H1 (cell line): Measurements from ENCODE around the gene EVI2B. TPM values are rescaled to one million over a fixed set of nuclear protein-coding genes. Genes with fewer than 3 reads are reported as not detected.

Experiments used
- CTCF ChIA-PET: fragments of 300-600 bp; sonication (Branson Sonifier 250); formaldehyde crosslinking; loops from one replicate; lab custom pipeline; 2021; ENCODE audit not compliant: partially characterized antibody; lab: Charles Lee
- POLR2A ChIA-PET: fragments of 300-600 bp; sonication (Branson Sonifier 250); formaldehyde crosslinking; loops from one replicate; lab custom pipeline; 2021; ENCODE audit warnings: inconsistent platforms; ENCODE audit not compliant: partially characterized antibody; lab: Charles Lee
- DNase-seq, 2 experiments: peaks; one replicate each; pipeline versions ENCODE4 v3.0.0 to v3.0.0-alpha.2; 2010 to 2022; ENCODE audit warnings: low spot score in 2 of 2, low read depth in 1 of 2, mixed read lengths in 1 of 2
- FAIRE-seq: peaks from 2 replicates; lab custom pipeline; 2011; peaks lifted over from hg19 to GRCh38; lab: Jason Lieb, UNC
- H2AFZ ChIP-seq: 2 replicates; pipeline ENCODE4 v1.8.1; 2012; ENCODE audit warnings: low read length, inconsistent platforms
- H2AK5ac ChIP-seq: 2 replicates; pipeline ENCODE4 v1.6.1; 2013; ENCODE audit warnings: low read depth, low read length
- H2BK120ac ChIP-seq: replicated peaks from 2 replicates; pipeline ENCODE3; 2013; ENCODE audit warnings: low read depth, low read length, inconsistent platforms
- H2BK12ac ChIP-seq: 2 replicates; pipeline ENCODE4 v1.6.1; 2013; ENCODE audit warnings: low read depth, low read length
- H2BK15ac ChIP-seq: 2 replicates; pipeline ENCODE4 v1.6.1; 2013; ENCODE audit warnings: low read length
- H2BK20ac ChIP-seq: 2 replicates; pipeline ENCODE4 v1.6.1; 2013; ENCODE audit warnings: low read length
- H2BK5ac ChIP-seq: 2 replicates; pipeline ENCODE4 v1.6.1; 2013; ENCODE audit warnings: low read depth, low read length
- H3K14ac ChIP-seq: 2 replicates; pipeline ENCODE4 v1.6.1; 2013; ENCODE audit warnings: inconsistent platforms; ENCODE audit not compliant: insufficient read length
- H3K18ac ChIP-seq: 2 replicates; pipeline ENCODE4 v1.6.1; 2013; ENCODE audit warnings: low read length; ENCODE audit errors: extremely low read depth
- H3K23ac ChIP-seq: 2 replicates; pipeline ENCODE4 v1.6.1; 2013; ENCODE audit warnings: inconsistent platforms; ENCODE audit not compliant: insufficient read length
- H3K23me2 ChIP-seq: 2 replicates; pipeline ENCODE4 v1.6.1; 2013; ENCODE audit warnings: low read depth, low read length
- H3K27ac ChIP-seq: 2 replicates; pipeline ENCODE4 v1.6.1; 2011; ENCODE audit warnings: low read depth, low read length, inconsistent platforms
- H3K27me3 ChIP-seq, 4 experiments: replicated peaks in 1 of 4; 1 replicate in 1 of 4; 2 replicates in 3 of 4; pipeline versions ENCODE4 v1.6.1 to v1.8.1; 2011 to 2013; ENCODE audit warnings: low read length in 3 of 4, mild to moderate bottlenecking in 3 of 4, inconsistent platforms in 2 of 4, mixed read lengths in 2 of 4, moderate library complexity in 1 of 4; ENCODE audit not compliant: control insufficient read depth in 3 of 4, insufficient read depth in 3 of 4; ENCODE audit errors: extremely low read depth in 1 of 4
- H3K36me3 ChIP-seq, 4 experiments: 2 replicates each; pipeline versions ENCODE4 v1.6.1 to v1.8.1; 2011 to 2013; ENCODE audit warnings: mild to moderate bottlenecking in 4 of 4, low read length in 3 of 4, moderate library complexity in 2 of 4, control low read depth in 1 of 4, inconsistent platforms in 1 of 4; ENCODE audit not compliant: insufficient read depth in 4 of 4, control insufficient read depth in 2 of 4
- H3K4ac ChIP-seq: replicated peaks from 2 replicates; pipeline ENCODE3; 2013; ENCODE audit warnings: low read length, low read depth, mixed read lengths, inconsistent platforms; ENCODE audit not compliant: insufficient read length
- H3K4me1 ChIP-seq, 4 experiments: replicated peaks in 1 of 4; 1 replicate in 1 of 4; 2 replicates in 3 of 4; pipeline versions ENCODE4 v1.6.1 to v1.8.1; 2011 to 2013; ENCODE audit warnings: low read length in 3 of 4, inconsistent platforms in 2 of 4, mixed read lengths in 1 of 4; ENCODE audit not compliant: insufficient read depth in 4 of 4, control insufficient read depth in 3 of 4
- H3K4me2 ChIP-seq, 2 experiments: 2 replicates each; pipeline versions ENCODE4 v1.6.1 to v1.8.1; 2011 to 2013; ENCODE audit warnings: low read depth in 2 of 2, low read length in 2 of 2, control low read depth in 1 of 2, inconsistent platforms in 1 of 2, mild to moderate bottlenecking in 1 of 2; ENCODE audit not compliant: insufficient read depth in 1 of 2
- H3K4me3 ChIP-seq, 4 experiments: fragments of 200-600, 300-600 bp in 1 of 4; sonication (generic), shearing (Covaris generic), sonication (Bioruptor Twin) in 1 of 4; 2 replicates each; pipeline versions ENCODE4 v1.5.1 to v1.8.1; 2011 to 2016; ENCODE audit warnings: low read length in 4 of 4, low read depth in 3 of 4, control low read depth in 2 of 4, inconsistent platforms in 2 of 4, mild to moderate bottlenecking in 2 of 4, mixed read lengths in 1 of 4, moderate library complexity in 1 of 4; ENCODE audit not compliant: insufficient read depth in 2 of 4; ENCODE audit errors: extremely low read depth in 1 of 4
- H3K56ac ChIP-seq: replicated peaks from 2 replicates; pipeline ENCODE3; 2013; ENCODE audit warnings: low read depth, mild to moderate bottlenecking, mixed read lengths, low read length, inconsistent platforms; ENCODE audit not compliant: insufficient read length
- H3K79me1 ChIP-seq: 2 replicates; pipeline ENCODE4 v1.6.1; 2013; ENCODE audit warnings: low read depth, low read length, control low read depth
- H3K79me2 ChIP-seq, 2 experiments: 2 replicates each; pipeline versions ENCODE4 v1.6.1 to v1.8.1; 2012 to 2013; ENCODE audit warnings: low read length in 2 of 2, mild to moderate bottlenecking in 2 of 2, inconsistent platforms in 1 of 2; ENCODE audit not compliant: insufficient read depth in 2 of 2, control insufficient read depth in 1 of 2
- H3K9ac ChIP-seq, 4 experiments: replicated peaks in 1 of 4; 1 replicate in 1 of 4; 2 replicates in 3 of 4; pipeline versions ENCODE4 v1.6.1 to v1.8.1; 2011 to 2013; ENCODE audit warnings: low read depth in 3 of 4, low read length in 3 of 4, control low read depth in 2 of 4, mild to moderate bottlenecking in 2 of 4, moderate library complexity in 2 of 4, inconsistent platforms in 1 of 4; ENCODE audit errors: extremely low read depth in 1 of 4
- H3K9me3 ChIP-seq, 2 experiments: 2 replicates each; pipeline versions ENCODE4 v1.6.1 to v1.8.1; 2012 to 2013; ENCODE audit warnings: mild to moderate bottlenecking in 2 of 2, moderate library complexity in 2 of 2, control low read depth in 1 of 2, inconsistent platforms in 1 of 2, low read depth in 1 of 2, low read length in 1 of 2, mixed read lengths in 1 of 2; ENCODE audit not compliant: insufficient read depth in 2 of 2
- H4K20me1 ChIP-seq, 2 experiments: replicated peaks in 1 of 2; 2 replicates each; pipeline versions ENCODE3 to v1.8.1; 2011 to 2013; ENCODE audit warnings: inconsistent platforms in 2 of 2, low read length in 2 of 2, mild to moderate bottlenecking in 1 of 2; ENCODE audit not compliant: insufficient read depth in 2 of 2, control insufficient read depth in 1 of 2
- H4K5ac ChIP-seq: 2 replicates; pipeline ENCODE4 v1.6.1; 2013; ENCODE audit warnings: low read length, low read depth, mixed read lengths, inconsistent platforms; ENCODE audit not compliant: insufficient read length
- H4K8ac ChIP-seq: 2 replicates; pipeline ENCODE4 v1.8.0; 2013; ENCODE audit warnings: mild to moderate bottlenecking, moderate library complexity, low read length, inconsistent platforms; ENCODE audit not compliant: insufficient read depth; ENCODE audit errors: extremely low read depth
- H4K91ac ChIP-seq: replicated peaks from 2 replicates; pipeline ENCODE3; 2013; ENCODE audit warnings: low read length, mixed read lengths, inconsistent platforms; ENCODE audit not compliant: insufficient read length
- CEBPB ChIP-seq: IDR thresholded peaks from 2 replicates; pipeline ENCODE4 v1.6.1; 2012; ENCODE audit warnings: low read depth, low read length
- KDM4A ChIP-seq: IDR thresholded peaks from one replicate; pipeline ENCODE4 v1.7.1; 2012; ENCODE audit warnings: low read depth, mild to moderate bottlenecking, moderate library complexity, low read length, inconsistent platforms; ENCODE audit not compliant: severe bottlenecking
- WGBS, 2 experiments: shearing (Covaris generic) in 1 of 2; methylation state at CpG; one replicate each; pipeline versions ENCODE4 v1.1.6 to v1.1.7; 2013 to 2015; ENCODE audit warnings: low lambda C conversion rate in 2 of 2, mixed read lengths in 2 of 2, inconsistent platforms in 1 of 2, low coverage in 1 of 2, missing lambda C conversion rate in 1 of 2; ENCODE audit not compliant: insufficient replicate concordance in 2 of 2, insufficient coverage in 1 of 2, insufficient read length in 1 of 2; ENCODE audit errors: extremely low coverage in 1 of 2, missing lambda C conversion rate in 1 of 2; 5-methylcytosine and 5-hydroxymethylcytosine counted together
- polyA plus RNA-seq, 7 experiments: library from polyadenylated mRNA; depleted of rRNA in 3 of 7; stranded (reverse) in 5 of 7; unstranded in 2 of 7; fragments of >200 nt in 5 of 7; fragments of 200-250 nt in 2 of 7; gene quantifications; 1 replicate in 5 of 7; 2 replicates in 1 of 7; 4 replicates in 1 of 7; pipeline versions ENCODE4 v1.2.1 to v1.2.3, GENCODE V29; 2011 to 2013; ENCODE audit warnings: missing spikeins in 2 of 7, mixed read lengths in 2 of 7
- total RNA-seq: library from RNA; stranded (reverse); fragmentation: NEBNext Ultra II Directional; extraction: Animal tissue kit (Norgen Biotek cat#: 25700); gene quantifications from 2 replicates; pipeline ENCODE4 v1.2.1, GENCODE V29; 2021
- TF ChIP-seq, protein P1 (sequence below): IDR thresholded peaks from 2 replicates; pipeline ENCODE4 v1.6.1; 2011; ENCODE audit warnings: low read depth, mild to moderate bottlenecking, low read length; ENCODE audit not compliant: insufficient read depth

EVI2B gene
- total and polyA plus RNA-seq, 2 of the 8 experiments (the other 6 are each of a cell fraction or from before 2014, with no cell fraction given) = not detected

DNA sequence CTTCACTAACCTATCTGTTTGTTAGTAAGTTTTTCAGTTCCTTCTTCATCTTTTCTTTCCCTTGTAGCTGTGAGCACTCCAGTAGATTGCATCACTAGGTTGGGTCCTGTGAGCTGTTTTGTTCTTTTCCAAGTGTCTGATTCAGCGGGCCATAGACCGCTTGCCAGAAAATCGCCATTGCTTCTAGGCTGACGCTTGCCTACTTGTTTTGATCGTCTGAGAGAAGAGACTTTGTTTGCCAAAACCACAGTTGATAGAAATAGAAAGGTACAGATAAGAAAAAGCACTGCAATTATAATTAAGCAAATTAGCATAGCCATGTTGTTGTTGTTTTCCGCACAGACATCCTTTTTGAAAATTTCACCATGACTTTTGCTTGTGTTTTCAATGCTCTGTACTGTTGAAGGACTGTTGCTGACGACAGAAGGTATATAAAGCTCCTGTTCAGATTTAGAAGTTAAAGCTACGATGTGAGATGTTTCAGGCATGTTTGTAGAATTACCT is 4.5 kb upstream of the EVI2B start:
- FAIRE-seq = peak; percentile 50
- H3K14ac ChIP-seq = no peak overlapping the region
- no peak overlapping the region for H3K4me3 ChIP-seq

More for the DNA sequence above, 4.5 kb upstream of the EVI2B start:
- H4K91ac ChIP-seq = no peak overlapping the region
- WGBS, 2 experiments = 82% methylated on average over 8 of the region's 8 CpGs; no CpG with 5 or more reads in 1 of the 2 experiments
- no peak overlapping the region for H2BK120ac ChIP-seq
- DNase-seq = no peak
- no peak overlapping the region for H3K9ac ChIP-seq
- H3K4me2 ChIP-seq = no peak overlapping the region
- no peak overlapping the region for H3K56ac ChIP-seq
- H4K20me1 ChIP-seq = no peaks in the 10 kb centered on the region
- H3K18ac ChIP-seq = no peak overlapping the region
- H4K8ac ChIP-seq = no peak overlapping the region
- CTCF ChIA-PET = interaction anchor here (0.9 to 1.2 kb wide), 2 partner anchors 52 to 241 kb away, joined by 3 read pairs; no protein-coding TSS in a partner anchor
- H2BK20ac ChIP-seq = no peak overlapping the region
- H3K79me1 ChIP-seq = no peaks in the 10 kb centered on the region
- no peak overlapping the region for H2BK12ac ChIP-seq
- H3K23me2 ChIP-seq = no peaks in the 10 kb centered on the region
- no peaks in the 10 kb centered on the region for H3K9me3 ChIP-seq
- H3K36me3 ChIP-seq = no peaks in the 10 kb centered on the region
- TF ChIP-seq, protein P1, sequence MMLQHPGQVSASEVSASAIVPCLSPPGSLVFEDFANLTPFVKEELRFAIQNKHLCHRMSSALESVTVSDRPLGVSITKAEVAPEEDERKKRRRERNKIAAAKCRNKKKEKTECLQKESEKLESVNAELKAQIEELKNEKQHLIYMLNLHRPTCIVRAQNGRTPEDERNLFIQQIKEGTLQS = peak; percentile 64; the same call in 1 of the 2 replicates
- TF ChIP-seq CEBPB = peak; percentile 84
- TF ChIP-seq KDM4A = no peak
- H2BK5ac ChIP-seq = no peak overlapping the region
- no peak overlapping the region for H3K27ac ChIP-seq
- H2AFZ ChIP-seq = no peak overlapping the region
- H3K4me1 ChIP-seq = 0 out of 7 replicates have a peak, but pooled peaks cover 0 to 4% (median 0%) of the 10 kb centered on the region in 4 experiments
- no peak overlapping the region for H3K4ac ChIP-seq
- no peaks in the 10 kb centered on the region for H3K27me3 ChIP-seq
- H3K23ac ChIP-seq = no peak overlapping the region
- H4K5ac ChIP-seq = no peak overlapping the region
- POLR2A ChIA-PET = no interaction called here
- no peaks in the 10 kb centered on the region for H3K79me2 ChIP-seq
- H2AK5ac ChIP-seq = no peak overlapping the region
- H2BK15ac ChIP-seq = no peak overlapping the region
